Fibroblast of skin of right biceps (primary cell): Measurements from ENCODE around the gene EIF3M.
"Not testable (repeated sequence)": the region's sequence is repeated elsewhere in the genome, so short reads cannot be mapped to it uniquely, and the experiment has no call there.

Source experiments
- DNase-seq: peaks from one replicate; pipeline ENCODE4 v3.0.0-alpha.2; 2013

The EIF3M gene

GRCh38 chr11:32583459-32584271, at the start of gene EIF3M:
Gene EIF3M, plus strand, starts transcription at chr11:32583831. Its CDS starts 57 bp downstream, at chr11:32583888.
- peak; percentile 97 for DNase-seq

GRCh38 chr11:32538804-32539203, 44.8 kb upstream of the EIF3M start:
- DNase-seq, result no peak

GRCh38 chr11:32549611-32550187, 33.9 kb upstream of the EIF3M start:
- no peak for DNase-seq

GRCh38 chr11:32550207-32550606, 33.4 kb upstream of the EIF3M start:
- DNase-seq, result no peak

- no peak for DNase-seq
Measured at GRCh38 chr11:32555091-32555490, 28.5 kb upstream of the EIF3M start.

GRCh38 chr11:32555895-32556294, 27.7 kb upstream of the EIF3M start:
- no peak for DNase-seq

- DNase-seq, result no peak
Measured at GRCh38 chr11:32561835-32562234, 21.8 kb upstream of the EIF3M start.

- no peak for DNase-seq
Measured at GRCh38 chr11:32562839-32563599, 20.6 kb upstream of the EIF3M start.

GRCh38 chr11:32563600-32563959, 20.1 kb upstream of the EIF3M start:
- no peak for DNase-seq

GRCh38 chr11:32566517-32566916, 17.1 kb upstream of the EIF3M start:
- DNase-seq, result no peak

GRCh38 chr11:32567154-32567553, 16.5 kb upstream of the EIF3M start:
- DNase-seq, result no peak

- no peak for DNase-seq
Measured at GRCh38 chr11:32569313-32569881, 14.2 kb upstream of the EIF3M start.

- DNase-seq, result no peak
Measured at GRCh38 chr11:32571039-32571438, 12.6 kb upstream of the EIF3M start.

GRCh38 chr11:32573228-32573627, 10.4 kb upstream of the EIF3M start:
- no peak for DNase-seq

GRCh38 chr11:32574421-32574820, 9.2 kb upstream of the EIF3M start:
- DNase-seq, result no peak

- DNase-seq, result no peak
Measured at GRCh38 chr11:32575070-32575469, 8.6 kb upstream of the EIF3M start.

GRCh38 chr11:32576456-32576855, 7.2 kb upstream of the EIF3M start:
- no peak for DNase-seq

- DNase-seq, result peak; percentile 41
Measured at GRCh38 chr11:32580967-32581366, 2.7 kb upstream of the EIF3M start.

GRCh38 chr11:32581556-32581955, 2.1 kb upstream of the EIF3M start:
- no peak for DNase-seq

GRCh38 chr11:32584921-32585320, 1.3 kb downstream of the EIF3M start:
- DNase-seq, result peak; percentile 9

GRCh38 chr11:32586576-32587190, 3.1 kb downstream of the EIF3M start:
- peak; percentile 11 for DNase-seq

- no peak for DNase-seq
Measured at GRCh38 chr11:32594272-32594671, 10.6 kb downstream of the EIF3M start.

- not testable (repeated sequence) for DNase-seq
Measured at GRCh38 chr11:32596114-32596513, 12.5 kb downstream of the EIF3M start.
